HEK293T (cell line): ENCODE data around the gene CRLF1.

Source experiments
- ARNT ChIP-seq: fragments of 450-650 bp; IDR thresholded peaks from 2 replicates; pipeline ENCODE4 v1.6.1; 2017; ENCODE audit warnings: mild to moderate bottlenecking
- ELF4 ChIP-seq: fragments of 450-650 bp; IDR thresholded peaks from 2 replicates; pipeline ENCODE4 v1.6.1; 2017; ENCODE audit warnings: antibody characterized with exemption
- FOXK2 ChIP-seq: fragments of 450-650 bp; IDR thresholded peaks from 2 replicates; pipeline ENCODE4 v1.6.1; 2016; ENCODE audit warnings: mild to moderate bottlenecking
- FOXM1 ChIP-seq: fragments of 450-650 bp; IDR thresholded peaks from 2 replicates; pipeline ENCODE4 v1.6.1; 2017; ENCODE audit warnings: mild to moderate bottlenecking, borderline replicate concordance
- SP1 ChIP-seq: fragments of 450-650 bp; IDR thresholded peaks from 2 replicates; pipeline ENCODE4 v1.6.1; 2017

DNA sequence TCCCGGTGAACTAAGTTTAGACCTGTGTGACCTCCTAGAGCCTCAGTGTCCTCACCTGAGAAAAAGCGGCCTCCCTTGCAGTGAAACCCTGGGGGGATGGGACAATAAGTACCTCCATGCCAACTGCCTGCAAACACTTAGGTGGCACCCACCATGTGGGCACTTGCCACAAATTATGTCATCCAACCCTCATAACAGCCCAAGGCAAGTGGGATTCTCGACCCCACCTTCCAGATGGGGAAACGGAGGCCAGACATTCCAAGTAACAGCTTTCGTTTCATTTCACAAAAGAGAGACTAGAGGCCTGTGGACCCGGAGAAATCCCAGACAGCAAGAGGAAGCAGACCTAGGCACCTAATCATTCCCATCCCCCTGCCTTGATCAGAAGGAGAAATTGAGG is 11.1 kb downstream of the CRLF1 start:
- no peak for TF ChIP-seq FOXM1
- no peak for TF ChIP-seq ELF4
- no peak for TF ChIP-seq ARNT
- TF ChIP-seq SP1 = no peak
- TF ChIP-seq FOXK2 = no peak
